H9 (cell line): ENCODE results near the gene SHB. TPM values are rescaled to one million over a fixed set of nuclear protein-coding genes. Genes with fewer than 3 reads are reported as not detected.

Experiments
- DNase-seq: peaks from one replicate; pipeline ENCODE4 v3.0.0-alpha.2; 2017
- H2AFZ ChIP-seq: one replicate; pipeline ENCODE4 v1.6.1; 2013; ENCODE audit warnings: mild to moderate bottlenecking, low read length, control low read depth, moderate library complexity
- H2AK5ac ChIP-seq: 2 replicates; pipeline ENCODE4 v1.6.1; 2013; ENCODE audit warnings: low read length, control low read depth, mixed read lengths; ENCODE audit not compliant: insufficient read length
- H2BK120ac ChIP-seq: one replicate; pipeline ENCODE4 v1.6.1; 2013; ENCODE audit warnings: low read depth, mild to moderate bottlenecking, low read length, control low read depth, inconsistent platforms; ENCODE audit not compliant: poor library complexity, severe bottlenecking
- H2BK12ac ChIP-seq: 2 replicates; pipeline ENCODE4 v1.6.1; 2013; ENCODE audit warnings: low read length, control low read depth, mixed read lengths, low read depth; ENCODE audit not compliant: insufficient read length
- H2BK15ac ChIP-seq: 2 replicates; pipeline ENCODE4 v1.6.1; 2013; ENCODE audit warnings: low read depth, low read length, control low read depth
- H2BK20ac ChIP-seq: one replicate; pipeline ENCODE4 v1.6.1; 2013; ENCODE audit warnings: low read depth, mild to moderate bottlenecking, low read length, control low read depth, inconsistent platforms; ENCODE audit not compliant: poor library complexity, severe bottlenecking
- H2BK5ac ChIP-seq: 2 replicates; pipeline ENCODE4 v1.6.1; 2013; ENCODE audit warnings: low read length, control low read depth, mixed read lengths; ENCODE audit not compliant: insufficient read length
- H3K14ac ChIP-seq: 2 replicates; pipeline ENCODE4 v1.6.1; 2013; ENCODE audit warnings: low read length, control low read depth; ENCODE audit not compliant: insufficient read depth
- H3K18ac ChIP-seq: 2 replicates; pipeline ENCODE4 v1.6.1; 2013; ENCODE audit warnings: low read depth, mild to moderate bottlenecking, mixed read lengths, low read length, control low read depth; ENCODE audit not compliant: insufficient read length
- H3K23ac ChIP-seq: 2 replicates; pipeline ENCODE4 v1.6.1; 2013; ENCODE audit warnings: low read length, control low read depth, mixed read lengths, low read depth; ENCODE audit not compliant: insufficient read length
- H3K23me2 ChIP-seq: 2 replicates; pipeline ENCODE4 v1.6.1; 2013; ENCODE audit warnings: low read depth, mild to moderate bottlenecking, mixed read lengths, low read length, control low read depth; ENCODE audit not compliant: insufficient read length, poor library complexity, severe bottlenecking
- H3K27ac ChIP-seq: 2 replicates; pipeline ENCODE4 v1.5.1; 2013; ENCODE audit warnings: low read length, control low read depth, mixed read lengths, low read depth; ENCODE audit not compliant: insufficient read length
- H3K27me3 ChIP-seq: 2 replicates; pipeline ENCODE4 v1.6.1; 2013; ENCODE audit warnings: low read length, control low read depth, inconsistent platforms; ENCODE audit not compliant: insufficient read depth
- H3K4ac ChIP-seq: 2 replicates; pipeline ENCODE4 v1.6.1; 2013; ENCODE audit warnings: low read depth, mild to moderate bottlenecking, control low read depth, inconsistent platforms, low read length, moderate library complexity
- H3K4me1 ChIP-seq: 2 replicates; pipeline ENCODE4 v1.6.1; 2013; ENCODE audit warnings: low read length, control low read depth, inconsistent platforms; ENCODE audit not compliant: insufficient read depth
- H3K4me2 ChIP-seq: 2 replicates; pipeline ENCODE4 v1.6.1; 2013; ENCODE audit warnings: low read length, control low read depth, mixed read lengths; ENCODE audit not compliant: insufficient read length, insufficient read depth
- H3K56ac ChIP-seq: 2 replicates; pipeline ENCODE4 v1.6.1; 2013; ENCODE audit warnings: low read depth, mild to moderate bottlenecking, mixed read lengths, low read length, control low read depth; ENCODE audit not compliant: insufficient read length
- H3K79me1 ChIP-seq: 2 replicates; pipeline ENCODE4 v1.6.1; 2013; ENCODE audit warnings: low read depth, mild to moderate bottlenecking, moderate library complexity, low read length, control low read depth, inconsistent platforms; ENCODE audit not compliant: insufficient read depth, poor library complexity, severe bottlenecking
- H3K79me2 ChIP-seq: 2 replicates; pipeline ENCODE4 v1.6.1; 2013; ENCODE audit warnings: low read length, control low read depth, inconsistent platforms; ENCODE audit not compliant: insufficient read depth
- H3K9ac ChIP-seq: 2 replicates; pipeline ENCODE4 v1.6.1; 2013; ENCODE audit warnings: low read length, control low read depth, mixed read lengths; ENCODE audit not compliant: insufficient read length; ENCODE audit errors: extremely low read depth
- H3K9me3 ChIP-seq: one replicate; pipeline ENCODE4 v1.6.1; 2013; ENCODE audit warnings: low read depth, low read length, inconsistent platforms; ENCODE audit not compliant: control insufficient read depth
- H3T11ph ChIP-seq: one replicate; pipeline ENCODE4 v1.6.1; 2013; ENCODE audit warnings: mild to moderate bottlenecking, low read length, control low read depth, inconsistent platforms
- H4K20me1 ChIP-seq: one replicate; pipeline ENCODE4 v1.6.1; 2013; ENCODE audit not compliant: control insufficient read depth, insufficient read length, insufficient read depth
- H4K5ac ChIP-seq: 2 replicates; pipeline ENCODE4 v1.6.1; 2013; ENCODE audit warnings: low read depth, mild to moderate bottlenecking, mixed read lengths, low read length, control low read depth; ENCODE audit not compliant: insufficient read length
- H4K8ac ChIP-seq: replicated peaks from 2 replicates; pipeline ENCODE4 v1.6.1; 2013; ENCODE audit warnings: low read length, control low read depth, mixed read lengths, low read depth; ENCODE audit not compliant: insufficient read length
- H4K91ac ChIP-seq: 2 replicates; pipeline ENCODE4 v1.6.1; 2013; ENCODE audit warnings: low read depth, mild to moderate bottlenecking, moderate library complexity, mixed read lengths, low read length, control low read depth; ENCODE audit not compliant: insufficient read length
- H3K27ac Mint-ChIP-seq, 3 experiments: 2 replicates in 2 of 3; 3 replicates in 1 of 3; pipeline ENCODE4 v1.8.0; 2020 to 2021; ENCODE audit warnings: mixed read lengths in 3 of 3, mild to moderate bottlenecking in 1 of 3, moderate library complexity in 1 of 3
- H3K27me3 Mint-ChIP-seq: 2 replicates; pipeline ENCODE4 v1.8.0; 2021; ENCODE audit warnings: low read depth, mild to moderate bottlenecking, moderate library complexity, mixed read lengths
- H3K36me3 Mint-ChIP-seq, 3 experiments: 2 replicates in 2 of 3; 3 replicates in 1 of 3; pipeline ENCODE4 v1.8.0; 2020 to 2021; ENCODE audit warnings: low read depth in 3 of 3, mixed read lengths in 3 of 3; ENCODE audit not compliant: insufficient read depth in 1 of 3
- H3K4me1 Mint-ChIP-seq, 2 experiments: 2 replicates each; pipeline ENCODE4 v1.8.0; 2020; ENCODE audit warnings: mixed read lengths in 2 of 2
- H3K4me3 Mint-ChIP-seq, 2 experiments: 2 replicates in 1 of 2; 3 replicates in 1 of 2; pipeline ENCODE4 v1.8.0; 2020 to 2021; ENCODE audit warnings: mild to moderate bottlenecking in 2 of 2, mixed read lengths in 2 of 2, moderate library complexity in 1 of 2
- H3K9me3 Mint-ChIP-seq, 2 experiments: 2 replicates in 1 of 2; 3 replicates in 1 of 2; pipeline ENCODE4 v1.8.0; 2020; ENCODE audit warnings: mild to moderate bottlenecking in 2 of 2, mixed read lengths in 2 of 2, moderate library complexity in 1 of 2
- WGBS: extraction: QIAGEN DNeasy Blood & Tissue Kit; methylation state at CpG from one replicate; pipeline ENCODE4 v1.1.7; 2013; ENCODE audit warnings: missing lambda C conversion rate, low lambda C conversion rate, mixed read lengths; ENCODE audit not compliant: insufficient read length; ENCODE audit errors: extremely low coverage; 5-methylcytosine and 5-hydroxymethylcytosine counted together
- total RNA-seq: library from RNA; stranded (reverse); gene quantifications from 2 replicates; pipeline ENCODE4 v1.2.1, GENCODE V29; 2021
- TF ChIP-seq, protein P1 (sequence below): fragments of 200-600 bp; sonication (generic); conservative IDR thresholded peaks from 3 replicates; pipeline ENCODE4 v1.8.0; 2021; ENCODE audit warnings: antibody characterized with exemption, mild to moderate bottlenecking

SHB gene
- total RNA-seq, 1 experiment from 2014 or later, result 14.6 TPM

DNA sequence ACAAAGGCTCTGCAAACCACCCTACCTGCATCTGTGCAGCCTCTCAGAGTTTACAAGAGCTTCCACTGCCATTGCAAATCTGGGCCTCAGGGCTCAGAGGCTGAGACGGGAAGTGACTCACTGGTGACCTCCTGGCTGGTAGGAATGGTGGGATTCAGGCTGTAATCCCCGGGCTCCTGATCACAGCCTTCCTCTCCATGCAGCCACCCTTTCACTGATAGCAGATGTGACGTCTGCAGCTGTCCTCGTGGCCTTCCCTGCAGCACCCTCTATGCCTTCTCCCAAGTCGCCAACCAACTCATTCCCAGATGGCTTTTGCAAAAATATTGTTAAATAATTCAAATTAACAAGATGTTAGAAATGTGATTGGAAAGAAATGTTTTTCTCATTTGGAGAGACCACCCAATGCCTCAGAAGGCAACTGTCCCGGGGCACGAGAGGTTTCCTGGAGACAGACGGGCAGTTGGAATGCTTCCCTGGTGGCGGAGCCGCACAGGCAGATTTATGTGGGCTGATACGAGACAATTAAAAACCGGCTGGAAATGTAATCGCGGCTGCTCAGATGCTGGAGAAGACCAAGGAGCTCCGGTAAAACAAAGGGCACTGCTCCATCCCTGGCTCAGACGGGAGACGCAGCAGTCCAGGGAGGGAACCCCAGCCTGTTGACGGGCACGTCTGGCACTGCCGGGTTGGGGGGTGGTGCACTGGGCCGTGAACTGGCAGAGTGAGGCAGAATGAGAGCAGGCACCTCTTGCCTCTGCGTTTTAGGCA is 130.7 kb downstream of the SHB start:
- Histone ChIP-seq H3K56ac (no peak overlapping the region), H3K4me1 (no peaks in the 10 kb centered on the region; the same call in 1 of the 2 replicates), H3K9ac (no peak overlapping the region), H2BK12ac (no peak overlapping the region), H3K27ac (no peak overlapping the region), H3K18ac (no peak overlapping the region), H4K8ac (no peak overlapping the region), H3K4ac (no peak overlapping the region), H3K14ac (no peak overlapping the region), H2AFZ (no peak overlapping the region), H3T11ph (no peak overlapping the region), H3K23me2 (no peaks in the 10 kb centered on the region), H3K23ac (no peak overlapping the region), H3K79me2 (no peaks in the 10 kb centered on the region), H2BK5ac (no peak overlapping the region), H3K27me3 (no peaks in the 10 kb centered on the region), H3K9me3 (no peaks in the 10 kb centered on the region), H4K20me1 (no peaks in the 10 kb centered on the region), H3K79me1 (no peaks in the 10 kb centered on the region), H4K5ac (no peak overlapping the region), H4K91ac (no peak overlapping the region), H2BK20ac (no peak overlapping the region), H2AK5ac (no peak overlapping the region), H2BK120ac (no peak overlapping the region), H2BK15ac (no peak overlapping the region), H3K4me2 (no peak overlapping the region)
- Mint-ChIP-seq H3K9me3 (no peaks in the 10 kb centered on the region), H3K27me3 (no peaks in the 10 kb centered on the region), H3K36me3 (no peaks in the 10 kb centered on the region; a peak in 1 of 7 replicates), H3K4me1 (peaks cover 19 to 29% of the 10 kb centered on the region in 2 experiments), H3K27ac (peak overlapping the region in 2 of 3 experiments; percentile 59 to 68; a peak in 3 of 7 replicates), H3K4me3 (no peak overlapping the region)
- no CpG with 5 or more reads among the region's 22 CpGs for WGBS
- no peak for DNase-seq
- TF ChIP-seq, protein P1, sequence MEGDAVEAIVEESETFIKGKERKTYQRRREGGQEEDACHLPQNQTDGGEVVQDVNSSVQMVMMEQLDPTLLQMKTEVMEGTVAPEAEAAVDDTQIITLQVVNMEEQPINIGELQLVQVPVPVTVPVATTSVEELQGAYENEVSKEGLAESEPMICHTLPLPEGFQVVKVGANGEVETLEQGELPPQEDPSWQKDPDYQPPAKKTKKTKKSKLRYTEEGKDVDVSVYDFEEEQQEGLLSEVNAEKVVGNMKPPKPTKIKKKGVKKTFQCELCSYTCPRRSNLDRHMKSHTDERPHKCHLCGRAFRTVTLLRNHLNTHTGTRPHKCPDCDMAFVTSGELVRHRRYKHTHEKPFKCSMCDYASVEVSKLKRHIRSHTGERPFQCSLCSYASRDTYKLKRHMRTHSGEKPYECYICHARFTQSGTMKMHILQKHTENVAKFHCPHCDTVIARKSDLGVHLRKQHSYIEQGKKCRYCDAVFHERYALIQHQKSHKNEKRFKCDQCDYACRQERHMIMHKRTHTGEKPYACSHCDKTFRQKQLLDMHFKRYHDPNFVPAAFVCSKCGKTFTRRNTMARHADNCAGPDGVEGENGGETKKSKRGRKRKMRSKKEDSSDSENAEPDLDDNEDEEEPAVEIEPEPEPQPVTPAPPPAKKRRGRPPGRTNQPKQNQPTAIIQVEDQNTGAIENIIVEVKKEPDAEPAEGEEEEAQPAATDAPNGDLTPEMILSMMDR, result no peak
